Osteocyte (in vitro differentiated cells): ENCODE data around the gene ADAMTS8. TPM values are rescaled to one million over a fixed set of nuclear protein-coding genes. Genes with fewer than 3 reads are reported as not detected.

Experiments
- DNase-seq: peaks from one replicate; pipeline ENCODE4 v3.0.0; 2021; ENCODE audit warnings: mixed read lengths; ENCODE audit not compliant: unreplicated experiment; ENCODE audit errors: extremely low spot score
- H3K27ac Mint-ChIP-seq: one replicate; pipeline ENCODE4 v1.8.0; 2021; ENCODE audit warnings: mild to moderate bottlenecking, mixed read lengths; ENCODE audit not compliant: unreplicated experiment
- H3K27me3 Mint-ChIP-seq: one replicate; pipeline ENCODE4 v1.8.0; 2021; ENCODE audit warnings: mixed read lengths; ENCODE audit not compliant: unreplicated experiment
- H3K36me3 Mint-ChIP-seq: one replicate; pipeline ENCODE4 v1.8.0; 2021; ENCODE audit warnings: mixed read lengths; ENCODE audit not compliant: unreplicated experiment
- H3K4me1 Mint-ChIP-seq: one replicate; pipeline ENCODE4 v1.8.0; 2021; ENCODE audit warnings: mixed read lengths; ENCODE audit not compliant: unreplicated experiment
- H3K4me3 Mint-ChIP-seq: one replicate; pipeline ENCODE4 v1.8.0; 2021; ENCODE audit warnings: mild to moderate bottlenecking, moderate library complexity, mixed read lengths; ENCODE audit not compliant: unreplicated experiment
- H3K9me3 Mint-ChIP-seq: one replicate; pipeline ENCODE4 v1.8.0; 2021; ENCODE audit warnings: mixed read lengths; ENCODE audit not compliant: unreplicated experiment
- long read RNA-seq: library from polyadenylated mRNA; unstranded; transcript quantifications from one replicate; pipeline ENCODE4 v2.0.0, GENCODE V29; 2021
- total RNA-seq: library from RNA; stranded (reverse); gene quantifications from 2 replicates; pipeline ENCODE4 v1.2.1, GENCODE V29; 2021
- TF ChIP-seq, protein P1 (sequence below): fragments of 200-600 bp; sonication (generic); IDR thresholded peaks from 2 replicates; pipeline ENCODE4 v1.5.0; 2021; ENCODE audit warnings: antibody characterized with exemption, mild to moderate bottlenecking, moderate library complexity

The ADAMTS8 gene, protein sequence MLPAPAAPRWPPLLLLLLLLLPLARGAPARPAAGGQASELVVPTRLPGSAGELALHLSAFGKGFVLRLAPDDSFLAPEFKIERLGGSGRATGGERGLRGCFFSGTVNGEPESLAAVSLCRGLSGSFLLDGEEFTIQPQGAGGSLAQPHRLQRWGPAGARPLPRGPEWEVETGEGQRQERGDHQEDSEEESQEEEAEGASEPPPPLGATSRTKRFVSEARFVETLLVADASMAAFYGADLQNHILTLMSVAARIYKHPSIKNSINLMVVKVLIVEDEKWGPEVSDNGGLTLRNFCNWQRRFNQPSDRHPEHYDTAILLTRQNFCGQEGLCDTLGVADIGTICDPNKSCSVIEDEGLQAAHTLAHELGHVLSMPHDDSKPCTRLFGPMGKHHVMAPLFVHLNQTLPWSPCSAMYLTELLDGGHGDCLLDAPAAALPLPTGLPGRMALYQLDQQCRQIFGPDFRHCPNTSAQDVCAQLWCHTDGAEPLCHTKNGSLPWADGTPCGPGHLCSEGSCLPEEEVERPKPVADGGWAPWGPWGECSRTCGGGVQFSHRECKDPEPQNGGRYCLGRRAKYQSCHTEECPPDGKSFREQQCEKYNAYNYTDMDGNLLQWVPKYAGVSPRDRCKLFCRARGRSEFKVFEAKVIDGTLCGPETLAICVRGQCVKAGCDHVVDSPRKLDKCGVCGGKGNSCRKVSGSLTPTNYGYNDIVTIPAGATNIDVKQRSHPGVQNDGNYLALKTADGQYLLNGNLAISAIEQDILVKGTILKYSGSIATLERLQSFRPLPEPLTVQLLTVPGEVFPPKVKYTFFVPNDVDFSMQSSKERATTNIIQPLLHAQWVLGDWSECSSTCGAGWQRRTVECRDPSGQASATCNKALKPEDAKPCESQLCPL
- total RNA-seq: 0.19 and 0.31 TPM in 2 replicates
- long read RNA-seq: 0 reads

DNA sequence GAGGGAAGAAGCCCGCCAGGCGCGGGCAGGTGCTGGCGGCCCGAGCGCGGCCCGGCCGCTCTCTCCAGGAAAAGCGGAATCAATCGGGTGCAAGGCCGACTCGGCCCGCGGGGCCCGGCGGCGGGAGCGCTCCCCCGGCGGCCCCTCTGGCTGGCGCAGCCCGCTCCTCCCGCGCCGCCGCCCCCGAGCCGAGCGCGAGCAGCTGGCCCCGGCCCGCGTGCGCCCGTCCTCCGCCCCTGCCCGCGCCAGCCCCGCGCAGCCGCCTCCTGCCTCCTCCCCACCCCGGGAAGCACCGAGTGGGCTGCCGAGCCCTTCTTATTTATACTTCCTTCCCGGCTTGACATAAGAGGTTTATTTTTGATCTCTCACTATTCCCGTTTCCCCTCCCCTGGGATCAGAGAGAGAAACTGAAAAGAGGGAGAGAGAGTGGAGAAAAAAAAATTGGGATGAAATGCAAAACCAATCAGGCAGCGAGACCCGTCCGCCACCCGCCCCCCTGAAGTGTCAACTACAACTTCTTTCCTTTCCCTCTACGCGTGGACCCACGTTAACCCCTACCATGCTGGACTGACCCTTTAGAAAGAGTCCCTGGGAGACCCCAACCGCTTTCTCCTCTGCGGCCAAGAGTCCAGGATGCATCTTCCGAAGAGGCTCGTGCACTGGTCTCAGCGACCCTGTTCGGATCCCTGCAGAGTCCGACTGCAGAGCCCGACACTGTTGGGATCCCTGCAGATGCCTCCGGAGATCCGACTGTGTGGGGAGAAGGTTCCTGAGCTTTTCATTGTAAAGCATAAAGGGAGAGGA, at the start of gene ADAMTS8:
TSS of gene ADAMTS8 (minus strand) at position 294 of the 804 bp plus-strand sequence. CDS start 323 bp downstream, outside the sequence.
- TF ChIP-seq, protein P1, sequence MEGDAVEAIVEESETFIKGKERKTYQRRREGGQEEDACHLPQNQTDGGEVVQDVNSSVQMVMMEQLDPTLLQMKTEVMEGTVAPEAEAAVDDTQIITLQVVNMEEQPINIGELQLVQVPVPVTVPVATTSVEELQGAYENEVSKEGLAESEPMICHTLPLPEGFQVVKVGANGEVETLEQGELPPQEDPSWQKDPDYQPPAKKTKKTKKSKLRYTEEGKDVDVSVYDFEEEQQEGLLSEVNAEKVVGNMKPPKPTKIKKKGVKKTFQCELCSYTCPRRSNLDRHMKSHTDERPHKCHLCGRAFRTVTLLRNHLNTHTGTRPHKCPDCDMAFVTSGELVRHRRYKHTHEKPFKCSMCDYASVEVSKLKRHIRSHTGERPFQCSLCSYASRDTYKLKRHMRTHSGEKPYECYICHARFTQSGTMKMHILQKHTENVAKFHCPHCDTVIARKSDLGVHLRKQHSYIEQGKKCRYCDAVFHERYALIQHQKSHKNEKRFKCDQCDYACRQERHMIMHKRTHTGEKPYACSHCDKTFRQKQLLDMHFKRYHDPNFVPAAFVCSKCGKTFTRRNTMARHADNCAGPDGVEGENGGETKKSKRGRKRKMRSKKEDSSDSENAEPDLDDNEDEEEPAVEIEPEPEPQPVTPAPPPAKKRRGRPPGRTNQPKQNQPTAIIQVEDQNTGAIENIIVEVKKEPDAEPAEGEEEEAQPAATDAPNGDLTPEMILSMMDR: no peak
- Mint-ChIP-seq H3K36me3 (peaks cover 5% of the 10 kb centered on the region), H3K9me3 (no peaks in the 10 kb centered on the region), H3K4me3 (peak within 1 kb of the TSS; percentile 76), H3K27ac (no peak within 1 kb of the TSS), H3K27me3 (peaks cover 61% of the 10 kb centered on the region), H3K4me1 (peaks cover 16% of the 10 kb centered on the region)
- DNase-seq: no peak

DNA sequence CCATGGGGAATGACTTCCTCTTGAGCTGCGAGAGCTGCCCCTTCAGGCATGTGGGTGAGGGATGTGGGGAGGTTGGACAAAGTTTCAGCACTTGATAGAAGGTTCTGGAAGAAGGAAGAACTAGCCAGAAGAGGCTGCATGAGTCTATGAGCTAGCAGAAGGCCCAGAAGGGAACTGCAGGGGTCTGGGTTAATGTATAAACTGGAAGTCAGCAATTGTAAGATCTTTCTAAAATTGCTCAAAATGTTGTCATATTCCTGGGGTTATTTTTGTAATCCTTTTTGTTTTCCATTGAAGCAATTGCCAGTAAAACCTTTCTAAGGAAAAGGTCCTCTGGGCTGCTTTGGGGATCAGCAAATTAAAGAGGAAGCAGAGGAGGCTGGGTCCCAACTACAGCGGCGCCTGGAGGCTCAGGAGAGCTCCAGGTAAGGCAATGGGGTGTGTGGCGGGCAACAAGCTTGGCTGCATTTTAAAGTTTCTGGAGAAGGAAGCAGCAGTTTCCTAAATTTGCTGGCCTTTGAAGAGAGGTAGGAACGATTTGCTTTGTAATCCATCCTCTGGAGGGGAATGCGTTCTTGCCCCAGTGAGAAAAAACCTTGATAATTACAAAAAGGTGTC, 49.3 kb upstream of the ADAMTS8 start:
- peaks cover 18% of the 10 kb centered on the region for H3K36me3 Mint-ChIP-seq
- H3K27ac Mint-ChIP-seq: no peak overlapping the region
- no peaks in the 10 kb centered on the region for H3K27me3 Mint-ChIP-seq
- DNase-seq: no peak
- H3K4me1 Mint-ChIP-seq: peaks cover 6% of the 10 kb centered on the region
- H3K4me3 Mint-ChIP-seq: no peak overlapping the region
- TF ChIP-seq, protein P1: no peak
- no peaks in the 10 kb centered on the region for H3K9me3 Mint-ChIP-seq

DNA sequence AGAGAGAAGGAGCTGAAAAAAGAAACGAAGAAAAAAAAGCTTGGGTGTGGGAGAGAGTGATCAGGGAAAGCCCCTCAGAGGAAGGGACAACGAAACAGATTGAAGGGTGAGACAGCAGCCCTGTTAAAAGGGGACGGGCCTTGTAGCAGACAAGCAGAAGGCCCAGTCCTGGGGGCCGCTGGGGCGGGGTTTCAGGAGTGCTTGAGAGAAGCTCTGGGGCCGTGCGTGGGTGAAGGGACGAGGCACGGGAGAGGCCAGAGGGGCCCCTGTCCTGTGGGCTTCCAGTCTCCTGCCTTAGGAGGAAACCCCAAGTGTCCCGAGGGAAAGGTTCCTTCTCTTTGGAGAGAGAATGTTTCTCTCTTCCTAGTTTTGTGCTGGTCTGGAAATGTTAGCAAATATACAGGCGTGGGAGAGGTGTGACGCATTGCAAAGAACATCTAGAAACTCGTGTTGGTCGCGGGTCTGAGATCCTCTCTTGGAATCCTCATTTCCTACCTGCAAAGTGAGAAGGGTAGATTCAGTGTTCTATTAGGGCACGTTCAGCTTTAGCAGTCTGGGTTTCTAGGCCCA, 48.6 kb upstream of the ADAMTS8 start:
- H3K36me3 Mint-ChIP-seq: peaks cover 20% of the 10 kb centered on the region
- DNase-seq: peak; percentile 81
- H3K4me1 Mint-ChIP-seq: peaks cover 5% of the 10 kb centered on the region
- H3K9me3 Mint-ChIP-seq: no peaks in the 10 kb centered on the region
- no peaks in the 10 kb centered on the region for H3K27me3 Mint-ChIP-seq
- TF ChIP-seq, protein P1: no peak
- H3K4me3 Mint-ChIP-seq: no peak overlapping the region
- no peak overlapping the region for H3K27ac Mint-ChIP-seq

- Mint-ChIP-seq H3K27me3 (no peaks in the 10 kb centered on the region), H3K4me3 (no peak overlapping the region), H3K9me3 (no peaks in the 10 kb centered on the region), H3K36me3 (peaks cover 26% of the 10 kb centered on the region), H3K27ac (no peak overlapping the region), H3K4me1 (peaks cover 5% of the 10 kb centered on the region)
- TF ChIP-seq, protein P1: no peak
- peak; percentile 77 for DNase-seq
Measured at GRCh38 chr11:130476200-130476921, 48.0 kb upstream of the ADAMTS8 start.
